ENCODE measurements around the gene RRAGD. TPM values are rescaled to one million over a fixed set of nuclear protein-coding genes. Genes with fewer than 3 reads are reported as not detected.

Gene RRAGD
- total and polyA plus RNA-seq, 2 donors (not counting 1 experiment from before 2014, with no cell fraction given), result 0.27 to 4.5 TPM

DNA sequence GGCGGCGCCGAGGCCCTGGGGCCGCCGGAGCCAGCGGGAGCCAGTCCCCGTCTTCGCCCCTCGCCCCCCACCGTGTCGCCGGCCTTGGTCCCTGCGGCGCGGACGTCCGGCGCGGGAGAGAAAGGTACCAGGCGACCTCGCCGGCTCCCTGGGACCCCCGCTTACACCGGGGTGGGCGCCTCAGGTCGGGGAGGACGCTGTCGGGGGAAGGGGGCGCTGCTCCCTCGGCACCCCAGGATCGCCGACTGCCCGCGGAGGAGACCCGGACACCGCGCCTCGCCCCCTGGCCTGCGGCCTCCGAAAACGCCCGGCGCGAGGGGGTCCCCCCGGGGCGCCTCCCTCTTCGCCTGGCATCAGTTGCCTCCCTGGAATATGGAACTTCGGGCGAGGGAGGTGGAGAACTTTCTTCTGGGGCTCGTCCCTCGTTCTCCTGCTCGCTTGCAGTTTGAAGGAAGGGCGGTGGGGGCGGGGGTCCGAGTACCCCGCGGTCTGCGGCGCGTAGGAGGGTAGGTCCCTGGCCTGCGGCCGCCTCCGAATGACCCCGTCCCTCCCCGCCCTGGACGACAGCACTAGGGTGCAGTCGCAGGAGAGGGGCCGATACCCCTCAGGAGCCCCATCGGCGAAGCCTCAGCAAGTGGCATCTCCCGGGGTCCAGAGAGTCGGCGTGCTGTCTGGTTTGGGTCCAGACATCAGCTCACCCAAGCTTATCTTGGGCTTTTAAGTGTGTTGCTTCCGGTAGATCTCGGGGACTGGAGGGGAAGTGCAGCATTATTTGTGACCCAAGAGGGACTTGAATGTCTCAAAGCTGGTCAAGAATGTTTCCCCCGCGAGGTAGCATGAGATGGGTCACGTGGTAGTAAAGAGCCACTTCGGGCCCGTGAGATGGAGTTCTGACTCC lies 21.4 kb upstream of the RRAGD start:
- no peak for TF ChIP-seq EZH2 (IDR thresholded peaks at IDR 0.05; ENCODE audit: borderline replicate concordance, insufficient read depth, low read depth, low read length, poor library complexity, severe bottlenecking)
- TF ChIP-seq, protein P1, sequence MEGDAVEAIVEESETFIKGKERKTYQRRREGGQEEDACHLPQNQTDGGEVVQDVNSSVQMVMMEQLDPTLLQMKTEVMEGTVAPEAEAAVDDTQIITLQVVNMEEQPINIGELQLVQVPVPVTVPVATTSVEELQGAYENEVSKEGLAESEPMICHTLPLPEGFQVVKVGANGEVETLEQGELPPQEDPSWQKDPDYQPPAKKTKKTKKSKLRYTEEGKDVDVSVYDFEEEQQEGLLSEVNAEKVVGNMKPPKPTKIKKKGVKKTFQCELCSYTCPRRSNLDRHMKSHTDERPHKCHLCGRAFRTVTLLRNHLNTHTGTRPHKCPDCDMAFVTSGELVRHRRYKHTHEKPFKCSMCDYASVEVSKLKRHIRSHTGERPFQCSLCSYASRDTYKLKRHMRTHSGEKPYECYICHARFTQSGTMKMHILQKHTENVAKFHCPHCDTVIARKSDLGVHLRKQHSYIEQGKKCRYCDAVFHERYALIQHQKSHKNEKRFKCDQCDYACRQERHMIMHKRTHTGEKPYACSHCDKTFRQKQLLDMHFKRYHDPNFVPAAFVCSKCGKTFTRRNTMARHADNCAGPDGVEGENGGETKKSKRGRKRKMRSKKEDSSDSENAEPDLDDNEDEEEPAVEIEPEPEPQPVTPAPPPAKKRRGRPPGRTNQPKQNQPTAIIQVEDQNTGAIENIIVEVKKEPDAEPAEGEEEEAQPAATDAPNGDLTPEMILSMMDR (IDR thresholded peaks at IDR 0.05), result peak; percentile 38
- ATAC-seq (ENCODE audit: low read depth), result peak; percentile 15
- no peaks in the 10 kb centered on the region for H3K79me2 ChIP-seq (ENCODE audit: control insufficient read depth, insufficient read depth, low read length)
- H3K27ac Mint-ChIP-seq, result peak overlapping the region; percentile 60
- H3K27me3 Mint-ChIP-seq, result no peaks in the 10 kb centered on the region
- no peaks in the 10 kb centered on the region for H4K20me1 ChIP-seq (ENCODE audit: control insufficient read depth, insufficient read depth, low read length, poor library complexity, severe bottlenecking)
- no peak overlapping the region for H3K27ac ChIP-seq (ENCODE audit: low read length in 2 of 2)
- H3K4me3 Mint-ChIP-seq, result peak overlapping the region; percentile 92
- ChIA-PET CTCF (interaction anchor here (0.6 to 3.6 kb wide), 9 partner anchors 62 to 1045 kb away, joined by 3 to 61 read pairs (median 5); no protein-coding TSS in a partner anchor), POLR2A (interaction anchor here (1.0 kb wide), 1 partner anchor 205 kb away, joined by 3 read pairs; the partner anchor contains the start of gene LYRM2)
- under 1% methylated on average over 78 of the region's 80 CpGs for WGBS (ENCODE audit: insufficient coverage)
- H3K27me3 ChIP-seq (replicated peaks in 1 of 4; ENCODE audit: control extremely low read depth in 1 of 4, control insufficient read depth in 3 of 4, insufficient read depth in 4 of 4, low read length in 3 of 4), result no peaks in the 10 kb centered on the region
- peak overlapping the region; percentile 34 to 72 (median 69) for H3K4me3 ChIP-seq (ENCODE audit: control extremely low read depth in 1 of 5, extremely low read depth in 1 of 5, insufficient read depth in 1 of 5, low read depth in 2 of 5, low read length in 4 of 5)
- H3K4me1 ChIP-seq (ENCODE audit: control insufficient read depth in 2 of 2, insufficient read depth in 2 of 2, low read length in 2 of 2), result peaks cover 10 to 12% of the 10 kb centered on the region in 2 donors
- DNase-seq, result peak; percentile 63
- H3K4me2 ChIP-seq (replicated peaks; ENCODE audit: low read depth, low read length, poor library complexity, severe bottlenecking), result peak overlapping the region; percentile 98
- H3K9me3 ChIP-seq (ENCODE audit: control extremely low read depth in 1 of 3, control insufficient read depth in 2 of 3, insufficient read depth in 1 of 3, low read length in 2 of 3), result no peaks in the 10 kb centered on the region
- H3K9me3 Mint-ChIP-seq (ENCODE audit: insufficient read depth), result no peaks in the 10 kb centered on the region
- peak overlapping the region; percentile 75 for H3K9ac ChIP-seq (ENCODE audit: low read length)
- H3K36me3 ChIP-seq (replicated peaks in 1 of 2; ENCODE audit: control extremely low read depth in 1 of 2, control insufficient read depth in 1 of 2, extremely low read depth in 1 of 2, insufficient read depth in 2 of 2, low read length in 1 of 2), result no peaks in the 10 kb centered on the region
- H2AFZ ChIP-seq (ENCODE audit: insufficient read depth, low read depth, low read length, poor library complexity, severe bottlenecking), result peak overlapping the region; percentile 84
- intact Hi-C loops (cut with micrococcal nuclease), result loop anchor here (1.0 to 10.0 kb wide), 7 partner anchors 21 to 1045 kb away; partner anchors contain the start of genes LYRM2, MDN1 and RRAGD
- peaks cover 13% of the 10 kb centered on the region for H3K4me1 Mint-ChIP-seq

Data from B cell (primary cell).